HepG2 (cell line): Measurements from ENCODE around the gene RNPEPL1. TPM values are rescaled to one million over a fixed set of nuclear protein-coding genes. Genes with fewer than 3 reads are reported as not detected.

Experiments
- ATAC-seq: fragments of 200-7000 bp; cut with Tn5 transposase; 3 replicates; pipeline ENCODE4 v1.9.1; 2020; ENCODE audit warnings: mild to moderate bottlenecking, moderate library complexity
- BruUV-seq: library from RNA; stranded (reverse); fragments of 400-500 nt; replicated peaks from 2 replicates; lab custom pipeline; 2021; lab: Mats Ljungman, UMichigan
- CTCF ChIA-PET: fragments of 300-600 bp; formaldehyde crosslinking; extraction: SDS; loops from one replicate; lab custom pipeline; 2021; ENCODE audit warnings: low total read pairs, inconsistent platforms, low intra/inter-chr PET ratio; lab: Yijun Ruan, JAX
- POLR2A ChIA-PET: fragments of 350-600 bp; sonication (Branson Sonifier 250); formaldehyde crosslinking; loops from one replicate; lab custom pipeline; 2020; ENCODE audit warnings: antibody characterized with exemption, inconsistent platforms; lab: Yijun Ruan, JAX
- DNase-seq: peaks from one replicate; pipeline ENCODE4 v3.0.0-alpha.2; 2015; ENCODE audit warnings: low spot score
- FAIRE-seq: peaks from 3 replicates; lab custom pipeline; 2011; peaks lifted over from hg19 to GRCh38; lab: Jason Lieb, UNC
- H2AFZ ChIP-seq: one replicate; pipeline ENCODE4 v1.6.1; 2011; ENCODE audit warnings: low read length, inconsistent platforms
- H3K27ac ChIP-seq: fragments of 300-600 bp; 3 replicates; pipeline ENCODE4 v1.8.0; 2011; ENCODE audit warnings: mixed run types, mild to moderate bottlenecking, mixed read lengths, low read length, inconsistent platforms; ENCODE audit not compliant: insufficient read depth; ENCODE audit errors: extremely low read length
- H3K27me3 ChIP-seq, 2 experiments: fragments of 200-600 bp in 1 of 2; 2 replicates in 1 of 2; 3 replicates in 1 of 2; pipeline versions ENCODE4 v1.6.0 to v1.8.0; 2011; ENCODE audit warnings: low read length in 2 of 2, mild to moderate bottlenecking in 2 of 2, moderate library complexity in 2 of 2, inconsistent platforms in 1 of 2; ENCODE audit not compliant: insufficient read depth in 2 of 2, control insufficient read depth in 1 of 2
- H3K36me3 ChIP-seq, 2 experiments: fragments of 200-600 bp in 1 of 2; replicated peaks in 1 of 2; 2 replicates in 1 of 2; 3 replicates in 1 of 2; pipeline versions ENCODE4 v1.5.1 to v1.8.0; 2011; ENCODE audit warnings: low read length in 2 of 2, inconsistent platforms in 1 of 2; ENCODE audit not compliant: insufficient read depth in 2 of 2, control insufficient read depth in 1 of 2
- H3K4me1 ChIP-seq: 2 replicates; pipeline ENCODE4 v1.5.1; 2012; ENCODE audit warnings: low read length, inconsistent platforms; ENCODE audit not compliant: insufficient read depth
- H3K4me2 ChIP-seq: 2 replicates; pipeline ENCODE4 v1.6.0; 2011; ENCODE audit warnings: low read depth, low read length, inconsistent platforms
- H3K4me3 ChIP-seq, 3 experiments: fragments of 200-600 bp in 1 of 3; sonication (generic), shearing (Covaris generic) in 1 of 3; replicated peaks in 1 of 3; 2 replicates each; pipeline ENCODE4 v1.5.1; 2011 to 2016; ENCODE audit warnings: low read length in 3 of 3, inconsistent platforms in 2 of 3, low read depth in 2 of 3, mild to moderate bottlenecking in 2 of 3, control low read depth in 1 of 3, mixed read lengths in 1 of 3; ENCODE audit not compliant: insufficient read depth in 1 of 3
- H3K79me2 ChIP-seq: one replicate; pipeline ENCODE4 v1.6.1; 2011; ENCODE audit warnings: low read length, inconsistent platforms; ENCODE audit not compliant: insufficient read depth
- H3K9ac ChIP-seq: 2 replicates; pipeline ENCODE4 v1.6.0; 2011; ENCODE audit warnings: mild to moderate bottlenecking, low read depth, low read length, inconsistent platforms; ENCODE audit not compliant: insufficient read depth
- H3K9me3 ChIP-seq: 2 replicates; pipeline ENCODE4 v1.5.1; 2012; ENCODE audit warnings: mild to moderate bottlenecking, low read length
- H4K20me1 ChIP-seq: 2 replicates; pipeline ENCODE4 v1.6.0; 2011; ENCODE audit warnings: inconsistent platforms, mild to moderate bottlenecking, low read length, moderate library complexity; ENCODE audit not compliant: insufficient read depth
- CENPBD1 ChIP-seq: sonication (generic); formaldehyde crosslinking; IDR thresholded peaks from 2 replicates; pipeline ENCODE4 v1.8.0; 2022; ENCODE audit warnings: missing genetic modification reagents, low read depth, mild to moderate bottlenecking, borderline replicate concordance
- E2F5 ChIP-seq: sonication (generic); formaldehyde crosslinking; conservative IDR thresholded peaks from 2 replicates; pipeline ENCODE4 v1.4.0; 2020; ENCODE audit warnings: missing genetic modification reagents
- KDM4B ChIP-seq: sonication (generic); formaldehyde crosslinking; IDR thresholded peaks from 2 replicates; pipeline ENCODE4 v1.4.0; 2020; ENCODE audit warnings: missing genetic modification reagents
- MTERF4 ChIP-seq: sonication (generic); formaldehyde crosslinking; IDR thresholded peaks from 2 replicates; pipeline ENCODE4 v1.8.0; 2023; ENCODE audit warnings: mild to moderate bottlenecking, missing genetic modification reagents
- TBL1XR1 ChIP-seq: fragments of 150-350 bp; IDR thresholded peaks from 2 replicates; pipeline ENCODE4 v1.6.1; 2014; ENCODE audit warnings: borderline replicate concordance, low read length; ENCODE audit not compliant: partially characterized antibody
- TFAP4 ChIP-seq: sonication (generic); IDR thresholded peaks from 2 replicates; pipeline ENCODE4 v1.6.1; 2016; ENCODE audit warnings: low read depth, borderline replicate concordance
- THYN1 ChIP-seq: sonication (generic); formaldehyde crosslinking; IDR thresholded peaks from 2 replicates; pipeline ENCODE4 v1.8.1; 2023; ENCODE audit warnings: low read depth, mild to moderate bottlenecking, moderate library complexity, missing genetic modification reagents, borderline replicate concordance
- ZBTB7B ChIP-seq: sonication (generic); formaldehyde crosslinking; IDR thresholded peaks from 2 replicates; pipeline ENCODE4 v1.4.0; 2020; ENCODE audit warnings: missing genetic modification reagents
- ZNF687 ChIP-seq: sonication (generic); formaldehyde crosslinking; IDR thresholded peaks from 2 replicates; pipeline ENCODE4 v1.5.1; 2020; ENCODE audit warnings: mild to moderate bottlenecking, missing genetic modification reagents, moderate library complexity
- ZNF777 ChIP-seq: sonication (generic); formaldehyde crosslinking; IDR thresholded peaks from 2 replicates; pipeline ENCODE4 v1.4.0; 2020; ENCODE audit warnings: missing genetic modification reagents
- WGBS: methylation state at CpG from one replicate; pipeline ENCODE4 v1.1.6; 2017; ENCODE audit warnings: low lambda C conversion rate; 5-methylcytosine and 5-hydroxymethylcytosine counted together
- in situ Hi-C: cut with HindIII; loops from 2 replicates; pipeline ENCODE4 v1.10.0; 2017; ENCODE audit warnings: low pct_unique_long_range_greater_than_20kb; ENCODE audit not compliant: extremely low pct_ligation_motif_present
- intact Hi-C: fragments of 100-400 bp; cut with micrococcal nuclease; formaldehyde crosslinking; loops from one replicate; pipeline ENCODE4 v1.10.0; 2022; ENCODE audit not compliant: unreplicated experiment
- polyA plus RNA-seq, 8 experiments: library from polyadenylated mRNA; depleted of rRNA in 3 of 8; stranded (reverse) in 7 of 8; unstranded in 1 of 8; fragments of >200 nt; fragmentation: Illumina TruSeq in 4 of 8; extraction: Trizol in 4 of 8; gene quantifications; 2 replicates each; pipeline versions ENCODE4 v1.2.1 to v1.2.3, GENCODE V29; 2011 to 2016; ENCODE audit warnings: low read depth in 4 of 8, missing spikeins in 1 of 8, mixed read lengths in 1 of 8; ENCODE audit not compliant: insufficient read depth in 1 of 8
- total RNA-seq, 5 experiments: library from RNA; depleted of rRNA; stranded (reverse); fragments of >200 nt; fragmentation: Illumina TruSeq; extraction: Trizol; gene quantifications; 2 replicates each; pipeline ENCODE4 v1.2.3, GENCODE V29; 2016; ENCODE audit warnings: low read depth in 1 of 5

Gene RNPEPL1
- total and polyA plus RNA-seq, 2 of the 13 experiments (the other 11 are each of a cell fraction or from before 2014, with no cell fraction given) = 13.0 to 18.0 TPM

GRCh38 chr2:240599141-240599583 is 30.9 kb downstream of the RNPEPL1 start (continued):
- TF ChIP-seq CENPBD1 (CRISPR knock-in tag) = no peak
- TF ChIP-seq ZNF777 (CRISPR knock-in tag) = no peak
- no peak for TF ChIP-seq MTERF4
- no peak for TF ChIP-seq ZNF687 (CRISPR knock-in tag)
- no peak for TF ChIP-seq KDM4B (CRISPR knock-in tag)
- TF ChIP-seq ZBTB7B (CRISPR knock-in tag) = no peak

- intact Hi-C loops = loop anchor here (10.0 kb wide), 1 partner anchor 234 kb away; no protein-coding TSS in a partner anchor
- 93% methylated on average over 12 of the region's 16 CpGs for WGBS
Measured at GRCh38 chr2:240600451-240600961, 32.2 kb downstream of the RNPEPL1 start.

More at GRCh38 chr2:240600451-240600961, 32.2 kb downstream of the RNPEPL1 start:
- Histone ChIP-seq H3K9ac (no peak overlapping the region), H4K20me1 (no peaks in the 10 kb centered on the region), H3K79me2 (peaks cover 4% of the 10 kb centered on the region), H3K36me3 (peaks cover 4 to 8% of the 10 kb centered on the region in 2 experiments; a peak in 2 of 5 replicates), H3K4me2 (no peak overlapping the region), H2AFZ (no peak overlapping the region), H3K27ac (no peak overlapping the region), H3K4me3 (no peak overlapping the region), H3K4me1 (peaks cover 61% of the 10 kb centered on the region), H3K9me3 (no peaks in the 10 kb centered on the region), H3K27me3 (no peaks in the 10 kb centered on the region)
- FAIRE-seq (no peak), DNase-seq (no peak), ATAC-seq (no peak)
- POLR2A ChIA-PET = interaction anchor here (9.7 kb wide), 1 partner anchor 13 kb away, joined by 147 read pairs; the partner anchor contains the start of gene CAPN10
- TF ChIP-seq THYN1 (no peak), TBL1XR1 (no peak), E2F5 (CRISPR knock-in tag) (no peak), TFAP4 (no peak)
- in situ Hi-C loops = no loop called here
- BruUV-seq = no TSS peak
- CTCF ChIA-PET = no interaction called here
